ENCODE measurements around the gene TMIGD2. TPM values are rescaled to one million over a fixed set of nuclear protein-coding genes. Genes with fewer than 3 reads are reported as not detected.

The TMIGD2 gene
- total RNA-seq, 4 donors from 2014 or later: 3.8 to 4.8 TPM; not detected in 2

DNA sequence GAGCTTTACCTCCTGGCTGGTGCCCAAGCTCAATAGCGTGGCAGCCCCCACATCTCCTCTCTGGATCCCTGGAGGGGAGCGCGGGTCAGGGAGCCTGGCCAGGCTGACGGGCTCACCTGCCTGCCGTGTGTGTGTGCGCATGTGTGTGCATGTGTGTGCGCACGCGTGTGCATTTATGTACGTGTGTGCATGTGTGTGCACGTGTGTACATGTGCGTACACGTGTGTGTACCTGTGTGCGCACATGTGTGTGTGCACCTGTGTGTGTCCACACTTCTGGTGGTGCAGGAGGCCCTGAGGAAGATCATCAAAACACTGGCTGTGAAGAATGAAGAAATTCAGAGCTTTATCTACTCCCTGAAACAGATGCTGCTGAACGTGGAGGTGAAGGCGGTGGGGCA lies 3.5 kb upstream of the TMIGD2 start:
- DNase-seq: no peak
- Histone ChIP-seq H3K27me3 (peaks cover 14% of the 10 kb centered on the region), H3K4me3 (no peak overlapping the region), H3K9me3 (no peaks in the 10 kb centered on the region), H3K36me3 (no peaks in the 10 kb centered on the region), H3K4me1 (peaks cover 0 to 6% (median 2%) of the 10 kb centered on the region in 4 donors), H3K27ac (no peak overlapping the region)
- TF ChIP-seq, protein P1, sequence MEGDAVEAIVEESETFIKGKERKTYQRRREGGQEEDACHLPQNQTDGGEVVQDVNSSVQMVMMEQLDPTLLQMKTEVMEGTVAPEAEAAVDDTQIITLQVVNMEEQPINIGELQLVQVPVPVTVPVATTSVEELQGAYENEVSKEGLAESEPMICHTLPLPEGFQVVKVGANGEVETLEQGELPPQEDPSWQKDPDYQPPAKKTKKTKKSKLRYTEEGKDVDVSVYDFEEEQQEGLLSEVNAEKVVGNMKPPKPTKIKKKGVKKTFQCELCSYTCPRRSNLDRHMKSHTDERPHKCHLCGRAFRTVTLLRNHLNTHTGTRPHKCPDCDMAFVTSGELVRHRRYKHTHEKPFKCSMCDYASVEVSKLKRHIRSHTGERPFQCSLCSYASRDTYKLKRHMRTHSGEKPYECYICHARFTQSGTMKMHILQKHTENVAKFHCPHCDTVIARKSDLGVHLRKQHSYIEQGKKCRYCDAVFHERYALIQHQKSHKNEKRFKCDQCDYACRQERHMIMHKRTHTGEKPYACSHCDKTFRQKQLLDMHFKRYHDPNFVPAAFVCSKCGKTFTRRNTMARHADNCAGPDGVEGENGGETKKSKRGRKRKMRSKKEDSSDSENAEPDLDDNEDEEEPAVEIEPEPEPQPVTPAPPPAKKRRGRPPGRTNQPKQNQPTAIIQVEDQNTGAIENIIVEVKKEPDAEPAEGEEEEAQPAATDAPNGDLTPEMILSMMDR (IDR thresholded peaks at IDR 0.05): no peak
- TF ChIP-seq POLR2AphosphoS5 (IDR thresholded peaks at IDR 0.05): no peak
- no peak for TF ChIP-seq EP300 (IDR thresholded peaks at IDR 0.05; ENCODE audit: low read depth)
- no peak for TF ChIP-seq POLR2A (IDR thresholded peaks at IDR 0.05)
- in situ Hi-C loops (cut with MboI; ENCODE audit: low pct_ligation_motif_present in 1 of 4, low pct_unique_long_range_greater_than_20kb in 1 of 4, low sequenced_read_pairs in 3 of 4): no loop called here
- intact Hi-C loops (cut with DNase I; ENCODE audit: low total_unique reads): no loop called here
- WGBS, 2 donors (ENCODE audit: low coverage in 1 of 2): 72 to 80% methylated on average over 6 to 16 of the region's 16 CpGs

GRCh38 chr19:4305257-4305612 lies 3.0 kb upstream of the TMIGD2 start:
- 73 to 96% methylated on average over 4 to 6 of the region's 7 CpGs for WGBS, 2 donors (ENCODE audit: low coverage in 1 of 2)
- intact Hi-C loops (cut with DNase I; ENCODE audit: low total_unique reads): no loop called here
- Histone ChIP-seq H3K27ac (no peak overlapping the region), H3K4me3 (no peak overlapping the region), H3K36me3 (no peaks in the 10 kb centered on the region), H3K9me3 (no peaks in the 10 kb centered on the region), H3K4me1 (peaks cover 0 to 6% (median 2%) of the 10 kb centered on the region in 4 donors), H3K27me3 (peaks cover 14% of the 10 kb centered on the region)
- DNase-seq: no peak
- TF ChIP-seq POLR2A (IDR thresholded peaks at IDR 0.05): no peak
- TF ChIP-seq, protein P1 (IDR thresholded peaks at IDR 0.05): no peak
- TF ChIP-seq EP300 (IDR thresholded peaks at IDR 0.05; ENCODE audit: low read depth): no peak
- TF ChIP-seq POLR2AphosphoS5 (IDR thresholded peaks at IDR 0.05): no peak
- in situ Hi-C loops (cut with MboI; ENCODE audit: low pct_ligation_motif_present in 1 of 4, low pct_unique_long_range_greater_than_20kb in 1 of 4, low sequenced_read_pairs in 3 of 4): no loop called here

DNA sequence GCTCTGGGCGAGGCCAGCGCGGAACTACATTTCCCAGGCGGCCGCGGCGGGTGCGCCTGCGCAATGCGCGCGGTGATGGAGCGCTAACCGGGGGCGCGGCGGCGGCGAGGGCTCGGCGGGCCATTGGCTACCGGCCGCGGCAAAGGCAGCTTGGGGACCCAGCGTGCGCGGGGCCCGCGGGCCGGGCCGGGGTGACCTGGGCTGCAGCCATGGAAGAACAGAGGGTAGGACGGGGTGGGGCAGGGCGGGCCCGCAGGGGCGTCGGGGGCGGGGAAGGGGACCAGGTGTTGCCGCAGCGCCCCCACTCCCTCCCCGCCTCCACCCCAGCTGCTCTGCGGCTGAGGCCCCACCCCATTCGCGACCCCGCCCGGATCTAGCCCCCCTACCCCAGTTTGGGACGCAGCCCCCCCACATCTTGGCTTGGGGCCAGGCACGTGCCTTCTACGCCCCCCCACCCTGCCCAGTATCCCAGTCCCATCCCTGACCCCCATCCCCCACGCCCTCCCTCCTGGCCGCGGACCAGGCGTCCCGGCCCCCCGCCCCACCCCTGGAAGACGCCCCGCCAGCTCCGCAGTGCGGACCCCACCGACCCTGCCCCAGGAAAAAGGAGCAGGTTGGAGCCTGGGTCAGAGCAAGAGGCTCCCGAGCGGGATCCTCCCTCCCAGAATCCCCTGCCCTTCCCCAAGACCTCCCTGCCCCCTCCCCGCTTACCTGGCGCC lies 2.5 kb upstream of the TMIGD2 start, which contains the start of gene FSD1:
Gene FSD1 (plus strand): TSS at position 61 of the 719 bp plus-strand sequence. CDS start 149 bp downstream, at position 210.
- peak within 1 kb of the TSS in 2 of 4 donors; percentile 22 to 23 for H3K4me3 ChIP-seq
- H3K36me3 ChIP-seq: no peaks in the 10 kb centered on the region
- no peak for DNase-seq
- H3K27ac ChIP-seq: no peak within 1 kb of the TSS
- TF ChIP-seq, protein P1 (IDR thresholded peaks at IDR 0.05): no peak
- TF ChIP-seq POLR2AphosphoS5 (IDR thresholded peaks at IDR 0.05) (no peak), POLR2A (IDR thresholded peaks at IDR 0.05) (no peak), EP300 (IDR thresholded peaks at IDR 0.05; ENCODE audit: low read depth) (no peak)
- WGBS, 2 donors (ENCODE audit: low coverage in 1 of 2): 1% methylated on average over 39 of the region's 63 CpGs; no CpG with 5 or more reads in 1 of the 2 donors
- H3K27me3 ChIP-seq: peaks cover 14% of the 10 kb centered on the region
- H3K9me3 ChIP-seq: no peaks in the 10 kb centered on the region
- in situ Hi-C loops (cut with MboI; ENCODE audit: low pct_ligation_motif_present in 1 of 4, low pct_unique_long_range_greater_than_20kb in 1 of 4, low sequenced_read_pairs in 3 of 4): no loop called here
- H3K4me1 ChIP-seq: peaks cover 0 to 6% (median 2%) of the 10 kb centered on the region in 4 donors
- intact Hi-C loops (cut with DNase I; ENCODE audit: low total_unique reads): no loop called here

GRCh38 chr19:4303819-4304537 lies 1.8 kb upstream of the TMIGD2 start:
- WGBS, 2 donors (ENCODE audit: low coverage in 1 of 2): 46% methylated on average over 18 of the region's 18 CpGs; no CpG with 5 or more reads in 1 of the 2 donors
- peaks cover 14% of the 10 kb centered on the region for H3K27me3 ChIP-seq
- H3K27ac ChIP-seq: no peak overlapping the region
- peak overlapping the region in 2 of 4 donors; percentile 22 to 23 for H3K4me3 ChIP-seq
- intact Hi-C loops (cut with DNase I; ENCODE audit: low total_unique reads) (no loop called here), in situ Hi-C loops (cut with MboI; ENCODE audit: low pct_ligation_motif_present in 1 of 4, low pct_unique_long_range_greater_than_20kb in 1 of 4, low sequenced_read_pairs in 3 of 4) (no loop called here)
- H3K9me3 ChIP-seq: no peaks in the 10 kb centered on the region
- TF ChIP-seq, protein P1 (IDR thresholded peaks at IDR 0.05): no peak
- no peak for TF ChIP-seq POLR2A (IDR thresholded peaks at IDR 0.05)
- TF ChIP-seq EP300 (IDR thresholded peaks at IDR 0.05; ENCODE audit: low read depth): no peak
- TF ChIP-seq POLR2AphosphoS5 (IDR thresholded peaks at IDR 0.05): no peak
- H3K4me1 ChIP-seq: peaks cover 0 to 6% (median 1%) of the 10 kb centered on the region in 4 donors
- peak; percentile 28 for DNase-seq
- no peaks in the 10 kb centered on the region for H3K36me3 ChIP-seq
